Measurements from ENCODE around the gene GGCT.

GRCh38 chr7:30510124-30511075 is 5.8 kb upstream of the GGCT start:
- no peak for TF ChIP-seq ESRRG (CRISPR knock-in tag; IDR thresholded peaks at IDR 0.05)
- no peak for TF ChIP-seq RARB (CRISPR knock-in tag; IDR thresholded peaks at IDR 0.05)
- no peak for TF ChIP-seq GLIS3 (CRISPR knock-in tag; IDR thresholded peaks at IDR 0.05)
- no peak for TF ChIP-seq ARNTL (CRISPR knock-in tag; IDR thresholded peaks at IDR 0.05; ENCODE audit: borderline replicate concordance, low read depth)
- TF ChIP-seq BACH2 (CRISPR knock-in tag; IDR thresholded peaks at IDR 0.05; ENCODE audit: borderline replicate concordance): no peak
- TF ChIP-seq, protein P1, sequence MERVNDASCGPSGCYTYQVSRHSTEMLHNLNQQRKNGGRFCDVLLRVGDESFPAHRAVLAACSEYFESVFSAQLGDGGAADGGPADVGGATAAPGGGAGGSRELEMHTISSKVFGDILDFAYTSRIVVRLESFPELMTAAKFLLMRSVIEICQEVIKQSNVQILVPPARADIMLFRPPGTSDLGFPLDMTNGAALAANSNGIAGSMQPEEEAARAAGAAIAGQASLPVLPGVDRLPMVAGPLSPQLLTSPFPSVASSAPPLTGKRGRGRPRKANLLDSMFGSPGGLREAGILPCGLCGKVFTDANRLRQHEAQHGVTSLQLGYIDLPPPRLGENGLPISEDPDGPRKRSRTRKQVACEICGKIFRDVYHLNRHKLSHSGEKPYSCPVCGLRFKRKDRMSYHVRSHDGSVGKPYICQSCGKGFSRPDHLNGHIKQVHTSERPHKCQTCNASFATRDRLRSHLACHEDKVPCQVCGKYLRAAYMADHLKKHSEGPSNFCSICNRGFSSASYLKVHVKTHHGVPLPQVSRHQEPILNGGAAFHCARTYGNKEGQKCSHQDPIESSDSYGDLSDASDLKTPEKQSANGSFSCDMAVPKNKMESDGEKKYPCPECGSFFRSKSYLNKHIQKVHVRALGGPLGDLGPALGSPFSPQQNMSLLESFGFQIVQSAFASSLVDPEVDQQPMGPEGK (CRISPR knock-in tag; IDR thresholded peaks at IDR 0.05; ENCODE audit: borderline replicate concordance): no peak
- TF ChIP-seq, protein P2, sequence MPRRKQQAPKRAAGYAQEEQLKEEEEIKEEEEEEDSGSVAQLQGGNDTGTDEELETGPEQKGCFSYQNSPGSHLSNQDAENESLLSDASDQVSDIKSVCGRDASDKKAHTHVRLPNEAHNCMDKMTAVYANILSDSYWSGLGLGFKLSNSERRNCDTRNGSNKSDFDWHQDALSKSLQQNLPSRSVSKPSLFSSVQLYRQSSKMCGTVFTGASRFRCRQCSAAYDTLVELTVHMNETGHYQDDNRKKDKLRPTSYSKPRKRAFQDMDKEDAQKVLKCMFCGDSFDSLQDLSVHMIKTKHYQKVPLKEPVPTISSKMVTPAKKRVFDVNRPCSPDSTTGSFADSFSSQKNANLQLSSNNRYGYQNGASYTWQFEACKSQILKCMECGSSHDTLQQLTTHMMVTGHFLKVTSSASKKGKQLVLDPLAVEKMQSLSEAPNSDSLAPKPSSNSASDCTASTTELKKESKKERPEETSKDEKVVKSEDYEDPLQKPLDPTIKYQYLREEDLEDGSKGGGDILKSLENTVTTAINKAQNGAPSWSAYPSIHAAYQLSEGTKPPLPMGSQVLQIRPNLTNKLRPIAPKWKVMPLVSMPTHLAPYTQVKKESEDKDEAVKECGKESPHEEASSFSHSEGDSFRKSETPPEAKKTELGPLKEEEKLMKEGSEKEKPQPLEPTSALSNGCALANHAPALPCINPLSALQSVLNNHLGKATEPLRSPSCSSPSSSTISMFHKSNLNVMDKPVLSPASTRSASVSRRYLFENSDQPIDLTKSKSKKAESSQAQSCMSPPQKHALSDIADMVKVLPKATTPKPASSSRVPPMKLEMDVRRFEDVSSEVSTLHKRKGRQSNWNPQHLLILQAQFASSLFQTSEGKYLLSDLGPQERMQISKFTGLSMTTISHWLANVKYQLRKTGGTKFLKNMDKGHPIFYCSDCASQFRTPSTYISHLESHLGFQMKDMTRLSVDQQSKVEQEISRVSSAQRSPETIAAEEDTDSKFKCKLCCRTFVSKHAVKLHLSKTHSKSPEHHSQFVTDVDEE (CRISPR knock-in tag; IDR thresholded peaks at IDR 0.05): no peak
- TF ChIP-seq ZFP3 (CRISPR knock-in tag; IDR thresholded peaks at IDR 0.05): no peak
- TF ChIP-seq POU6F1 (CRISPR knock-in tag; IDR thresholded peaks at IDR 0.05; ENCODE audit: borderline replicate concordance, low read depth): no peak
- no peak for TF ChIP-seq TOX (CRISPR knock-in tag; IDR thresholded peaks at IDR 0.05; ENCODE audit: borderline replicate concordance)
- TF ChIP-seq OSR1 (CRISPR knock-in tag; IDR thresholded peaks at IDR 0.05): no peak

Data from SK-N-SH treated with all-trans-retinoic acid at 6 μM for 48 hours (cell line).